Measurements from ENCODE around the gene MRTFB.
"Not testable (repeated sequence)": the region's sequence is repeated elsewhere in the genome, so short reads cannot be mapped to it uniquely, and the experiment has no call there.

The MRTFB gene

GRCh38 chr16:14175086-14175485 is 104.0 kb downstream of the MRTFB start:
- Histone ChIP-seq H3K4me3 (no peak overlapping the region), H3K27ac (no peak overlapping the region)

GRCh38 chr16:14177704-14178103 is 106.6 kb downstream of the MRTFB start:
- no peak overlapping the region for H3K4me3 ChIP-seq
- H3K27ac ChIP-seq, result no peak overlapping the region

GRCh38 chr16:14179116-14179515 is 108.0 kb downstream of the MRTFB start:
- Histone ChIP-seq H3K27ac (no peak overlapping the region), H3K4me3 (no peak overlapping the region)

GRCh38 chr16:14180481-14180944 is 109.4 kb downstream of the MRTFB start:
- Histone ChIP-seq H3K4me3 (no peak overlapping the region), H3K27ac (peak overlapping the region in 2 of 21 experiments; percentile 16 to 32)

GRCh38 chr16:14181371-14182050 is 110.4 kb downstream of the MRTFB start:
- no peak overlapping the region for H3K4me3 ChIP-seq
- no peak overlapping the region for H3K27ac ChIP-seq

GRCh38 chr16:14182999-14183398 is 111.9 kb downstream of the MRTFB start:
- no peak overlapping the region for H3K27ac ChIP-seq

GRCh38 chr16:14183962-14184361 is 112.8 kb downstream of the MRTFB start:
- H3K27ac ChIP-seq, result not testable (repeated sequence)

More at GRCh38 chr16:14182999-14183398, 111.9 kb downstream of the MRTFB start:
- no peak overlapping the region for H3K4me3 ChIP-seq

GRCh38 chr16:14186007-14186794 is 115.1 kb downstream of the MRTFB start:
- Histone ChIP-seq H3K27ac (peak overlapping the region in 18 of 21 experiments; percentile 26 to 85 (median 55)), H3K4me3 (peak overlapping the region; percentile 12 to 28 (median 19))

More at GRCh38 chr16:14183962-14184361, 112.8 kb downstream of the MRTFB start:
- H3K4me3 ChIP-seq, result not testable (repeated sequence)

- peak overlapping the region; percentile 12 to 28 (median 19) for H3K4me3 ChIP-seq
- peak overlapping the region in 18 of 21 experiments; percentile 26 to 85 (median 55) for H3K27ac ChIP-seq
Observed at GRCh38 chr16:14186795-14187221, 115.7 kb downstream of the MRTFB start.

- peak overlapping the region in 16 of 21 experiments; percentile 13 to 85 (median 54) for H3K27ac ChIP-seq
- H3K4me3 ChIP-seq, result peak overlapping the region in 5 of 7 experiments; percentile 12 to 28 (median 20)
Observed at GRCh38 chr16:14187517-14188338, 116.6 kb downstream of the MRTFB start.

- no peak overlapping the region for H3K27ac ChIP-seq
- no peak overlapping the region for H3K4me3 ChIP-seq
Observed at GRCh38 chr16:14193316-14193871, 122.3 kb downstream of the MRTFB start.

GRCh38 chr16:14194721-14195120 is 123.6 kb downstream of the MRTFB start:
- H3K27ac ChIP-seq, result no peak overlapping the region

GRCh38 chr16:14196011-14196410 is 124.9 kb downstream of the MRTFB start:
- H3K4me3 ChIP-seq, result no peak overlapping the region
- peak overlapping the region in 1 of 21 experiments; percentile 10 for H3K27ac ChIP-seq

More at GRCh38 chr16:14194721-14195120, 123.6 kb downstream of the MRTFB start:
- H3K4me3 ChIP-seq, result no peak overlapping the region

GRCh38 chr16:14196539-14196938 is 125.4 kb downstream of the MRTFB start:
- Histone ChIP-seq H3K4me3 (no peak overlapping the region), H3K27ac (peak overlapping the region in 1 of 21 experiments; percentile 10)

- H3K27ac ChIP-seq, result no peak overlapping the region
- no peak overlapping the region for H3K4me3 ChIP-seq
Observed at GRCh38 chr16:14198012-14198411, 126.9 kb downstream of the MRTFB start.

GRCh38 chr16:14198572-14198971 is 127.5 kb downstream of the MRTFB start:
- no peak overlapping the region for H3K4me3 ChIP-seq
- H3K27ac ChIP-seq, result no peak overlapping the region

- H3K27ac ChIP-seq, result no peak overlapping the region
- H3K4me3 ChIP-seq, result no peak overlapping the region
Observed at GRCh38 chr16:14199199-14199598, 128.1 kb downstream of the MRTFB start.

- no peak overlapping the region for H3K4me3 ChIP-seq
- H3K27ac ChIP-seq, result no peak overlapping the region
Observed at GRCh38 chr16:14199624-14200023, 128.5 kb downstream of the MRTFB start.

GRCh38 chr16:14202095-14202494 is 131.0 kb downstream of the MRTFB start:
- H3K27ac ChIP-seq, result peak overlapping the region in 5 of 21 experiments; percentile 30 to 36 (median 34)
- H3K4me3 ChIP-seq, result no peak overlapping the region
